Measurements from ENCODE around the gene CIDEB.

The CIDEB gene

DNA sequence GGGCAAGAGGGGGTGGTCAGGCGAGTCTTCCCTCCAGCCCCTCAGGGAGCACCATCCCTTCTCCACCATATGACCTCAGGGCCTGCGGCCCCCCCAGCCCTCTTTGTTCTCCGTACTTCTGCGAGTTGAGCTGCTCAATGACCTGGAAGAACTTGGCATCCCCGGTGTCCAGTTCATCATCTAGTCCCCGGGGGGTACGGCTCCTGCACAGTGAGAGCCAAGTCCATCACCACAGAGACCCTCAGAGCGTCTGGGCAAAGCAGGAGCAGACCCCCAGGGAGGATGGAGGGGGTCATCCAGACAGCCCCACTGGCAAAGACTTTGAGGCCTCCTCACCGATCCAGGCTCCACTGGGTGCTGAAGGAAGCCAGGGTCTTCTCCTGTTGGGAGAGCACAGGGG, 18.2 kb upstream of the CIDEB start:
- no peak overlapping the region for H3K4me3 ChIP-seq (ENCODE audit: control insufficient read depth, low read depth, low read length)
- TF ChIP-seq, protein P1, sequence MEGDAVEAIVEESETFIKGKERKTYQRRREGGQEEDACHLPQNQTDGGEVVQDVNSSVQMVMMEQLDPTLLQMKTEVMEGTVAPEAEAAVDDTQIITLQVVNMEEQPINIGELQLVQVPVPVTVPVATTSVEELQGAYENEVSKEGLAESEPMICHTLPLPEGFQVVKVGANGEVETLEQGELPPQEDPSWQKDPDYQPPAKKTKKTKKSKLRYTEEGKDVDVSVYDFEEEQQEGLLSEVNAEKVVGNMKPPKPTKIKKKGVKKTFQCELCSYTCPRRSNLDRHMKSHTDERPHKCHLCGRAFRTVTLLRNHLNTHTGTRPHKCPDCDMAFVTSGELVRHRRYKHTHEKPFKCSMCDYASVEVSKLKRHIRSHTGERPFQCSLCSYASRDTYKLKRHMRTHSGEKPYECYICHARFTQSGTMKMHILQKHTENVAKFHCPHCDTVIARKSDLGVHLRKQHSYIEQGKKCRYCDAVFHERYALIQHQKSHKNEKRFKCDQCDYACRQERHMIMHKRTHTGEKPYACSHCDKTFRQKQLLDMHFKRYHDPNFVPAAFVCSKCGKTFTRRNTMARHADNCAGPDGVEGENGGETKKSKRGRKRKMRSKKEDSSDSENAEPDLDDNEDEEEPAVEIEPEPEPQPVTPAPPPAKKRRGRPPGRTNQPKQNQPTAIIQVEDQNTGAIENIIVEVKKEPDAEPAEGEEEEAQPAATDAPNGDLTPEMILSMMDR (conservative IDR thresholded peaks at IDR 0.05; ENCODE audit: control insufficient read depth, insufficient read depth, low read depth, low read length): no peak
- no peak for DNase-seq (ENCODE audit: low read depth)

DNA sequence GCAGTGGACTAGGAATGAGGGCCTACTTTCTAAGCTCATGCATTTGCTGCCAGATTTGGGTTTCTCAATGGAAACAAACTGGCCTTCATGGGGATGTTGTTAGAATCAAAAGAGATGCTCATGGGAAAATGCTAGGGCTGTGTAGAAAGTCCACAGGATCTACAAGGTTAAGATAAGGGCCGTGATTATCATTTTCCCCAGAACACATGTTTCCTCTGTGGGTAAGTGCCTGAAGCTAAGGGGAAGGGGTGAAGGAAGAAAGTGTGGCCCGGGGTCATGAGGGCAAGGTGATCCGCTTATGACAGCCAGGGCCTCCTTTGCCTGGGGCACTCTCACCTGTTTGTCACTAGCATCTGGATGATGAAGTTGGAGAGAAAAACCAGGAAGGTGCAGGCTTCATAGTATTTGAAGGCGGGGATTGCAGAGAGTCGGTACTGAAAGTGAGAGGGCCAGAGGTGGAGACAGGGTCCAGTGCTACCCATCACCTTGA, 17.3 kb upstream of the CIDEB start:
- TF ChIP-seq, protein P1 (conservative IDR thresholded peaks at IDR 0.05; ENCODE audit: control insufficient read depth, insufficient read depth, low read depth, low read length): no peak
- no peak overlapping the region for H3K4me3 ChIP-seq (ENCODE audit: control insufficient read depth, low read depth, low read length)
- no peak for DNase-seq (ENCODE audit: low read depth)

DNA sequence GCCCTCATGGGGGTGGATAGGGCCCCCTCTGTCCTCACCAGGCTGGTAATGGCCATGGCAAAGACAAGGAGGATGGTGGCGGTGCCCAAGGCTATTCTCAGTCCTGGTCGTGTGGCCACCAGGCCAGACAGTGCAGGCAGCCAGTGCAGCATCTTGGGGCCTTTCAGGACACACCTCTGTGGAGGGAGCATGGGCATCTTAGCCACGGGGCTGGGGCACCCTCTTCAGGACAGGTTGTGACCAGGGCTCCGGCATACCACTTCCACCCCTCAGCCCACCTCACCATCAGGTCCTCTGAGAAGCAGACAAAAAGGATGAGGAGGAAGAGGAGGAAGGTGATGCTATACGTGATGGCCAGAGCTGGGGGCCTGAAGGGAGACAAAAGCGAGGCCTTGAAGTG, 16.2 kb upstream of the CIDEB start:
- no peak for DNase-seq (ENCODE audit: low read depth)
- TF ChIP-seq, protein P1 (conservative IDR thresholded peaks at IDR 0.05; ENCODE audit: control insufficient read depth, insufficient read depth, low read depth, low read length): no peak

DNA sequence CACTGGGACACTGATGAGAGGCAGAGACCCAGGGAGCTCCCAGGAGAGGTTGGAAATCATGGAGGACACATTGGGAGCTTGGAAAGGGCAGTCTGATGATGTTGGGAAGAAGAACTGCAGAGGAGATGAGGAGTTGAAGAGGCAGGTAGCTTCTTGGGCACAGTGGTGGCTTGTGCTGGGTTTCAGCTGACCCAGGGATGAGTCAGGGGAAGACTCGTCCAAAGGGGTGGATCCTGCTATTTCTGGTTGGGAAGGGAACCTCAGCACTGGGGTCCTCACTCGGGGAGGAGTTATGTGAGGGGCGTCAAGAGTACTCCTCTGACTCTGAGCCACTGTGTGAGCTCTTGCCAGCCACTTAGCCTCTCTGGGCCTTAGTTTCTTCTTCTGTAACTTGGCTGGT, 15.6 kb upstream of the CIDEB start:
- TF ChIP-seq, protein P1 (conservative IDR thresholded peaks at IDR 0.05; ENCODE audit: control insufficient read depth, insufficient read depth, low read depth, low read length): no peak
- DNase-seq (ENCODE audit: low read depth): no peak
- no peak overlapping the region for H3K4me3 ChIP-seq (ENCODE audit: control insufficient read depth, low read depth, low read length)

More for the DNA sequence above, 16.2 kb upstream of the CIDEB start:
- H3K4me3 ChIP-seq (ENCODE audit: control insufficient read depth, low read depth, low read length): no peak overlapping the region

DNA sequence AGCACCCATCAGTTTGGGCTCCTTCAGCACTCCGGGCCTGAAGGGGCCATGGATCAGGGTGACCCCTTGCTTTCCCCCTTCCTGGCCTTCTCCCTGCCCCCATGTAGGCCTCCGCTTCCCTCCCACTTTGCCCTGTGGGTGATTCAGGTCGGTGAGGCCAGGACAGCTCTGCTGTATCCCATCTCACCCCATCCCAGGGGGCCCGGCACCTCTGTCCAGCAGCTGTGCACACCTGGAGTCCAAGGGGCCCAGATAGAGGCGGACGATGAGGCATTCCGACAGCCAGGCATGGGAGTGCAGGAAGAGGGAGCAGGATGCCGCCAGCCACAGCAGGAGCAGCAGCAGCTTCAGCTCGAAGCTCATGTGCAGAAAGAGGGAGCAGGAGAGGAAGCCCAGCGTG, 14.9 kb upstream of the CIDEB start:
- no peak for DNase-seq (ENCODE audit: low read depth)
- H3K4me3 ChIP-seq (ENCODE audit: control insufficient read depth, low read depth, low read length): no peak overlapping the region
- TF ChIP-seq, protein P1 (conservative IDR thresholded peaks at IDR 0.05; ENCODE audit: control insufficient read depth, insufficient read depth, low read depth, low read length): no peak

DNA sequence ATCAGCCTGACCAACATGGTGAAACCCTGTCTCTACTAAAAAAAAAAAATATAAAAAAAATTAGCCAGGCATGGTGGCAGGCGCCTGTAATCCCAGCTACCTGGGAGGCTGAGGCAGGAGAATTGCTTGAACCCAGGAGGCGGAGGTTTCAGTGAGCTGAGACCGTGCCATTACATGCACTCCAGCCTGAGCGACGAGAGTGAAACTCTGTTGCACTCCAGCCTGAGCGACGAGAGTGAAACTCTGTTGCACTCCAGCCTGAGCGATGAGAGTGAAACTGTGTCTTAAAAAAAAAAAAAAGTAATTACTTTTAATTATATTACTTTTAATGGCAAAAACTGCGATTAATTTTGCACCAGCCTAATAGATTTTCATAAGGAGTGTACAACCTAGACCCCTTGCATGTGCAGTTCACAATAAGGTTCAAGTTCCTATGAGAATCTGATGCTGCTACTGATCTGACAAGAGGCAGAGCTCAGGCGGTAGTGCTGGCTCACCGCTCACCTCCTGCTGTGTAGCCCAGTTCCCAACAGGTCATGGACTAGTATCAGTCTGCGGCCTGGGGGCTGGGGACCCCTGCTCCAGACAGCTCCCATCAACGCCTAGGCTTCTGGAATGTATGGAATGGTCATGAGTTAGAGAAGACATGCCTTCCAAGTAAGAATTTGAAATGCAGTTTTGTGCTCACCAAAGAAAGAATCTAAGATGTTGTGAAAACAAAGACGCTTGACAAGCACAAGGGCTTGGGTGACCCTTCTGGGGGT, 13.6 kb upstream of the CIDEB start:
- TF ChIP-seq, protein P1 (conservative IDR thresholded peaks at IDR 0.05; ENCODE audit: control insufficient read depth, insufficient read depth, low read depth, low read length): no peak
- H3K4me3 ChIP-seq (ENCODE audit: control insufficient read depth, low read depth, low read length): no peak overlapping the region
- no peak for DNase-seq (ENCODE audit: low read depth)

Data from fibroblast of mammary gland (primary cell).